Trophoblast cell (in vitro differentiated cells and primary cell): Measurements from ENCODE around the gene ERH.
A peak's percentile ranks its signal among the peaks of the same experiment; 100 is the strongest.
"Not testable (repeated sequence)": the region's sequence is repeated elsewhere in the genome, so short reads cannot be mapped to it uniquely, and the experiment has no call there.

Experiments
- DNase-seq, 2 donors: peaks; one replicate each; pipeline ENCODE4 v3.0.0-alpha.2; 2016
- H2AFZ ChIP-seq: 2 replicates; pipeline ENCODE4 v1.6.1; 2013; ENCODE audit warnings: low read length, moderate library complexity, mild to moderate bottlenecking; ENCODE audit not compliant: insufficient read depth, poor library complexity
- H2AK5ac ChIP-seq: 2 replicates; pipeline ENCODE4 v1.6.1; 2013; ENCODE audit warnings: mild to moderate bottlenecking, low read length
- H2BK120ac ChIP-seq: 2 replicates; pipeline ENCODE4 v1.6.1; 2013; ENCODE audit warnings: low read length, mild to moderate bottlenecking, moderate library complexity; ENCODE audit not compliant: insufficient read depth, poor library complexity
- H2BK12ac ChIP-seq: 2 replicates; pipeline ENCODE4 v1.6.1; 2013; ENCODE audit warnings: mild to moderate bottlenecking, low read length, moderate library complexity
- H2BK5ac ChIP-seq: 2 replicates; pipeline ENCODE4 v1.6.1; 2013; ENCODE audit warnings: low read length, low read depth, moderate library complexity, mild to moderate bottlenecking; ENCODE audit not compliant: poor library complexity
- H3K14ac ChIP-seq: 2 replicates; pipeline ENCODE4 v1.6.1; 2013; ENCODE audit warnings: mild to moderate bottlenecking, low read length
- H3K18ac ChIP-seq: 2 replicates; pipeline ENCODE4 v1.6.1; 2013; ENCODE audit warnings: mild to moderate bottlenecking, low read length
- H3K23ac ChIP-seq: 2 replicates; pipeline ENCODE4 v1.6.1; 2013; ENCODE audit warnings: low read length
- H3K27ac ChIP-seq: 2 replicates; pipeline ENCODE4 v1.5.1; 2013; ENCODE audit warnings: low read depth, mild to moderate bottlenecking, inconsistent platforms, low read length, moderate library complexity
- H3K27me3 ChIP-seq: 2 replicates; pipeline ENCODE4 v1.6.1; 2013; ENCODE audit warnings: inconsistent platforms, mild to moderate bottlenecking, low read length, moderate library complexity; ENCODE audit not compliant: insufficient read depth
- H3K36me3 ChIP-seq, 2 experiments: 1 replicate in 1 of 2; 2 replicates in 1 of 2; pipeline ENCODE4 v1.6.1; 2013; ENCODE audit warnings: low read length in 2 of 2, mild to moderate bottlenecking in 2 of 2, moderate library complexity in 1 of 2; ENCODE audit not compliant: insufficient read depth in 2 of 2, control insufficient read depth in 1 of 2
- H3K4ac ChIP-seq: 2 replicates; pipeline ENCODE4 v1.6.1; 2013; ENCODE audit warnings: low read depth, mild to moderate bottlenecking, low read length, moderate library complexity
- H3K4me1 ChIP-seq, 2 experiments: 1 replicate in 1 of 2; 2 replicates in 1 of 2; pipeline ENCODE4 v1.6.1; 2013; ENCODE audit warnings: low read length in 2 of 2, mild to moderate bottlenecking in 2 of 2, moderate library complexity in 1 of 2; ENCODE audit not compliant: insufficient read depth in 2 of 2, control insufficient read depth in 1 of 2
- H3K4me2 ChIP-seq: 2 replicates; pipeline ENCODE4 v1.6.1; 2013; ENCODE audit warnings: inconsistent platforms, mild to moderate bottlenecking, low read length, moderate library complexity
- H3K4me3 ChIP-seq: 2 replicates; pipeline ENCODE4 v1.5.1; 2013; ENCODE audit warnings: mild to moderate bottlenecking, low read depth, low read length, inconsistent platforms
- H3K79me1 ChIP-seq: one replicate; pipeline ENCODE4 v1.6.1; 2013; ENCODE audit warnings: low read length
- H3K79me2 ChIP-seq: 2 replicates; pipeline ENCODE4 v1.6.1; 2013; ENCODE audit warnings: low read length, mild to moderate bottlenecking; ENCODE audit not compliant: control insufficient read depth, insufficient read depth, poor library complexity
- H3K9ac ChIP-seq: 2 replicates; pipeline ENCODE4 v1.6.1; 2013; ENCODE audit warnings: mild to moderate bottlenecking, low read length
- H3K9me3 ChIP-seq: 2 replicates; pipeline ENCODE4 v1.6.1; 2013; ENCODE audit warnings: low read depth, mild to moderate bottlenecking, control low read depth, inconsistent platforms, low read length; ENCODE audit not compliant: insufficient read depth
- H4K12ac ChIP-seq: 2 replicates; pipeline ENCODE4 v1.6.1; 2013; ENCODE audit warnings: low read depth, mild to moderate bottlenecking, low read length, moderate library complexity
- H4K8ac ChIP-seq: 2 replicates; pipeline ENCODE4 v1.6.1; 2013; ENCODE audit warnings: low read depth, mild to moderate bottlenecking, low read length, moderate library complexity
- H4K91ac ChIP-seq: one replicate; pipeline ENCODE4 v1.6.1; 2013; ENCODE audit warnings: low read depth, mild to moderate bottlenecking, low read length, moderate library complexity
- WGBS: extraction: QIAGEN DNeasy Blood & Tissue Kit; methylation state at CpG from one replicate; pipeline ENCODE4 v1.1.7; 2013; ENCODE audit warnings: missing lambda C conversion rate; ENCODE audit not compliant: insufficient read length, insufficient coverage; ENCODE audit errors: extremely low coverage; 5-methylcytosine and 5-hydroxymethylcytosine counted together

Gene ERH

DNA sequence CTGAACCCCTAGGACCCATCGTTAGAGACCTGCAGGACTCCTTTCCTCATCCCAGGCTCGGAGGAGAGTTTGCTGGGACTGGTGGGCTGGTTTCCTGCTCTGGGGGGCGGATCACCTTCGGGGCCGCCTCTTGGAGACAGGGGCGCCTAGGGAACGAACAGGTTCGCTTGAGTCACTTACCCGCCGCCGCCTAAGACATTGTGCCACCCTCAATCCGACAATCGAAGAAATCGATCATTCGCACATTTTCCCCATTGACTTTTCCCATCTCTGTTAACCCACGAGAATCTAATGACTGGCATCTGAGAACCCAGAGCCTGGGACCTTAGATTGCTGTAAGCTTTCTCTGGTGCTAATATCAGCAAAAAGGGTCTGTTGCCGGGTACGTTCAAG, 715 bp upstream of the ERH start:
- Histone ChIP-seq H2BK5ac (peak overlapping the region; percentile 70), H2BK120ac (peak overlapping the region; percentile 56), H3K14ac (peak overlapping the region; percentile 81), H3K4me2 (peak overlapping the region; percentile 84), H4K12ac (peak overlapping the region; percentile 71), H3K4ac (peak overlapping the region; percentile 93), H3K9me3 (no peaks in the 10 kb centered on the region), H3K36me3 (peaks cover 9 to 12% of the 10 kb centered on the region in 2 experiments), H2AK5ac (peak overlapping the region; percentile 71), H4K8ac (peak overlapping the region; percentile 97), H3K79me2 (peaks cover 16% of the 10 kb centered on the region), H3K27ac (peak overlapping the region; percentile 49), H2AFZ (peak overlapping the region; percentile 72), H4K91ac (peak overlapping the region; percentile 92), H3K4me3 (peak overlapping the region; percentile 93), H3K23ac (no peak overlapping the region), H3K79me1 (peaks cover 9% of the 10 kb centered on the region), H2BK12ac (no peak overlapping the region), H3K18ac (peak overlapping the region; percentile 65), H3K4me1 (peaks cover 3 to 16% of the 10 kb centered on the region in 2 experiments), H3K9ac (peak overlapping the region; percentile 94), H3K27me3 (no peaks in the 10 kb centered on the region)
- DNase-seq: no peak
- WGBS: no CpG with 5 or more reads among the region's 18 CpGs

GRCh38 chr14:69395929-69396328, 2.2 kb downstream of the ERH start:
- H4K12ac ChIP-seq: no peak overlapping the region
- no peak overlapping the region for H2BK12ac ChIP-seq
- no peak overlapping the region for H2BK5ac ChIP-seq
- no peaks in the 10 kb centered on the region for H3K9me3 ChIP-seq
- H3K14ac ChIP-seq: no peak overlapping the region
- H4K8ac ChIP-seq: no peak overlapping the region
- H3K79me1 ChIP-seq: peaks cover 9% of the 10 kb centered on the region
- no peak overlapping the region for H2AFZ ChIP-seq
- peaks cover 21 to 30% of the 10 kb centered on the region in 2 experiments for H3K36me3 ChIP-seq
- no peak overlapping the region for H3K23ac ChIP-seq
- H3K27ac ChIP-seq: no peak overlapping the region
- H2BK120ac ChIP-seq: no peak overlapping the region
- H3K27me3 ChIP-seq: no peaks in the 10 kb centered on the region
- H3K4me2 ChIP-seq: no peak overlapping the region
- no peak overlapping the region for H3K4me3 ChIP-seq
- H3K18ac ChIP-seq: no peak overlapping the region
- no CpG with 5 or more reads among the region's 4 CpGs for WGBS
- H3K9ac ChIP-seq: no peak overlapping the region
- peaks cover 18% of the 10 kb centered on the region for H3K79me2 ChIP-seq
- H2AK5ac ChIP-seq: no peak overlapping the region
- H4K91ac ChIP-seq: no peak overlapping the region
- DNase-seq: no peak
- peak overlapping the region; percentile 29 for H3K4ac ChIP-seq
- H3K4me1 ChIP-seq: peaks cover 3 to 13% of the 10 kb centered on the region in 2 experiments

DNA sequence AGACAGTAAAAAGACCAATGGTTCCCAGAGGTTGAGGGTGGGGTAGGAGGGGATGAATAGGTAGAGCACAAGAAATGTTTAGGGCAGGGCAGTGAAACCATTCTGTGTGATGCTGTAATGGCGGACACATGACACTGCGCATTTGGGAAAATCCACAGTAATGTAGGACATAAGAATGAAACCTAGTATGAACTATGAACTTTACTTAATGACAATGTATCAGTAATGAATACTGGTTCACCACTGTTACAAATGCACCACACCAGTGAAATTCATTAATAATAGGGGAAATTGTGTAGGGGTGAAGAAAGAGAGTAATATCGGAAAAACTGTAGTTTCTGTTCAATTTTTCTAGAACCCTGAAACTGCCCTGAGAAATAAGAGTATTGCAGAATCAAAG, 5.6 kb downstream of the ERH start:
- no peak overlapping the region for H4K8ac ChIP-seq
- no peak overlapping the region for H3K9ac ChIP-seq
- H3K4me2 ChIP-seq: no peak overlapping the region
- H3K4me3 ChIP-seq: no peak overlapping the region
- WGBS: no CpG with 5 or more reads among the region's 3 CpGs
- peaks cover 32 to 44% of the 10 kb centered on the region in 2 experiments for H3K36me3 ChIP-seq
- H3K79me1 ChIP-seq: no peaks in the 10 kb centered on the region
- no peaks in the 10 kb centered on the region for H3K27me3 ChIP-seq
- H2AFZ ChIP-seq: no peak overlapping the region
- no peak overlapping the region for H3K14ac ChIP-seq
- H3K23ac ChIP-seq: no peak overlapping the region
- DNase-seq: no peak
- no peak overlapping the region for H3K4ac ChIP-seq
- no peak overlapping the region for H4K12ac ChIP-seq
- no peak overlapping the region for H2BK5ac ChIP-seq
- no peaks in the 10 kb centered on the region for H3K9me3 ChIP-seq
- H3K27ac ChIP-seq: no peak overlapping the region
- no peak overlapping the region for H4K91ac ChIP-seq
- H3K79me2 ChIP-seq: peaks cover 7% of the 10 kb centered on the region
- no peak overlapping the region for H3K18ac ChIP-seq
- H3K4me1 ChIP-seq: peaks cover 0 to 4% of the 10 kb centered on the region in 2 experiments
- H2BK12ac ChIP-seq: no peak overlapping the region
- no peak overlapping the region for H2BK120ac ChIP-seq
- H2AK5ac ChIP-seq: no peak overlapping the region

GRCh38 chr14:69391400-69391799, 6.7 kb downstream of the ERH start:
- H3K79me2 ChIP-seq, H3K79me1 ChIP-seq, H3K23ac ChIP-seq, H2AFZ ChIP-seq, H4K8ac ChIP-seq, H3K4me2 ChIP-seq, H2BK120ac ChIP-seq, H3K18ac ChIP-seq, H3K14ac ChIP-seq, H3K27me3 ChIP-seq, H2BK5ac ChIP-seq, H4K12ac ChIP-seq, H4K91ac ChIP-seq, H2BK12ac ChIP-seq, H3K9me3 ChIP-seq, H3K4me3 ChIP-seq, H3K4ac ChIP-seq, H3K4me1 ChIP-seq, H3K27ac ChIP-seq, H3K9ac ChIP-seq, H2AK5ac ChIP-seq: not testable (repeated sequence)
- WGBS: no CpG with 5 or more reads among the region's 8 CpGs
- peak; percentile 3 to 60 for DNase-seq
- peaks cover 35 to 47% of the 10 kb centered on the region in 2 experiments for H3K36me3 ChIP-seq
